Smooth muscle cell (in vitro differentiated cells): Measurements from ENCODE around the gene RANBP9. TPM values are rescaled to one million over a fixed set of nuclear protein-coding genes. Genes with fewer than 3 reads are reported as not detected.

Experiments used
- DNase-seq: peaks from one replicate; lab custom pipeline; 2025; ENCODE audit not compliant: unreplicated experiment; lab: John Stamatoyannopoulos, UW
- H2AFZ ChIP-seq: fragments of 200-600 bp; sonication (generic); 2 replicates; pipeline ENCODE4 v1.6.0; 2016; ENCODE audit warnings: antibody characterized with exemption, low read depth, mild to moderate bottlenecking
- H3F3A ChIP-seq: fragments of 200-600 bp; sonication (generic); 2 replicates; pipeline ENCODE4 v1.6.0; 2017; ENCODE audit warnings: antibody characterized with exemption, low read depth
- H3K27ac ChIP-seq: fragments of 200-600 bp; sonication (generic); 2 replicates; pipeline ENCODE4 v1.5.1; 2016; ENCODE audit warnings: low read depth, mild to moderate bottlenecking
- H3K27me3 ChIP-seq: fragments of 200-600 bp; sonication (generic); 2 replicates; pipeline ENCODE4 v1.6.1; 2016; ENCODE audit warnings: low read depth, mild to moderate bottlenecking
- H3K36me3 ChIP-seq: fragments of 200-600 bp; sonication (generic); 2 replicates; pipeline ENCODE4 v1.5.1; 2016; ENCODE audit warnings: low read depth
- H3K4me1 ChIP-seq: fragments of 200-600 bp; sonication (generic); 2 replicates; pipeline ENCODE4 v1.5.1; 2016; ENCODE audit warnings: low read depth
- H3K4me2 ChIP-seq: fragments of 200-600 bp; sonication (generic); 2 replicates; pipeline ENCODE4 v1.6.0; 2016; ENCODE audit warnings: mild to moderate bottlenecking
- H3K4me3 ChIP-seq: fragments of 200-600 bp; sonication (generic); 2 replicates; pipeline ENCODE4 v1.5.1; 2016; ENCODE audit warnings: mild to moderate bottlenecking
- H3K79me2 ChIP-seq: fragments of 200-600 bp; sonication (generic); 2 replicates; pipeline ENCODE4 v1.6.0; 2016; ENCODE audit warnings: low read depth, mild to moderate bottlenecking
- H3K9ac ChIP-seq: fragments of 200-600 bp; sonication (generic); 2 replicates; pipeline ENCODE4 v1.6.0; 2016; ENCODE audit warnings: low read depth
- H3K9me3 ChIP-seq: fragments of 200-600 bp; sonication (generic); replicated peaks from 2 replicates; pipeline ENCODE4 v1.5.1; 2016; ENCODE audit warnings: low read depth
- H4K20me1 ChIP-seq: fragments of 200-600 bp; sonication (generic); 2 replicates; pipeline ENCODE4 v1.6.0; 2016; ENCODE audit warnings: low read depth
- WGBS: methylation state at CpG from one replicate; pipeline ENCODE4 v1.1.7; 2016; ENCODE audit warnings: low lambda C conversion rate; 5-methylcytosine and 5-hydroxymethylcytosine counted together
- polyA plus RNA-seq: library from polyadenylated mRNA; unstranded; fragments of >200 nt; fragmentation: Nextera tagmentation; extraction: Ambion mirVana; gene quantifications from 2 replicates; pipeline ENCODE4 v1.2.1, GENCODE V29; 2016
- total RNA-seq: library from RNA; depleted of rRNA; stranded (reverse); fragments of >200 nt; gene quantifications from 2 replicates; pipeline ENCODE4 v1.2.3, GENCODE V29; 2014
- TF ChIP-seq, protein P1 (sequence below): fragments of 200-600 bp; sonication (generic); IDR thresholded peaks from 2 replicates; pipeline ENCODE4 v1.5.1; 2017; ENCODE audit warnings: borderline replicate concordance, mild to moderate bottlenecking, antibody characterized with exemption; ENCODE audit not compliant: insufficient read depth, poor library complexity, severe bottlenecking

The RANBP9 gene
- total and polyA plus RNA-seq, 2 experiments from 2014 or later = 26.9 to 40.9 TPM

GRCh38 chr6:13581700-13582229 is 129.9 kb downstream of the RANBP9 start:
- TF ChIP-seq, protein P1, sequence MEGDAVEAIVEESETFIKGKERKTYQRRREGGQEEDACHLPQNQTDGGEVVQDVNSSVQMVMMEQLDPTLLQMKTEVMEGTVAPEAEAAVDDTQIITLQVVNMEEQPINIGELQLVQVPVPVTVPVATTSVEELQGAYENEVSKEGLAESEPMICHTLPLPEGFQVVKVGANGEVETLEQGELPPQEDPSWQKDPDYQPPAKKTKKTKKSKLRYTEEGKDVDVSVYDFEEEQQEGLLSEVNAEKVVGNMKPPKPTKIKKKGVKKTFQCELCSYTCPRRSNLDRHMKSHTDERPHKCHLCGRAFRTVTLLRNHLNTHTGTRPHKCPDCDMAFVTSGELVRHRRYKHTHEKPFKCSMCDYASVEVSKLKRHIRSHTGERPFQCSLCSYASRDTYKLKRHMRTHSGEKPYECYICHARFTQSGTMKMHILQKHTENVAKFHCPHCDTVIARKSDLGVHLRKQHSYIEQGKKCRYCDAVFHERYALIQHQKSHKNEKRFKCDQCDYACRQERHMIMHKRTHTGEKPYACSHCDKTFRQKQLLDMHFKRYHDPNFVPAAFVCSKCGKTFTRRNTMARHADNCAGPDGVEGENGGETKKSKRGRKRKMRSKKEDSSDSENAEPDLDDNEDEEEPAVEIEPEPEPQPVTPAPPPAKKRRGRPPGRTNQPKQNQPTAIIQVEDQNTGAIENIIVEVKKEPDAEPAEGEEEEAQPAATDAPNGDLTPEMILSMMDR = no peak
- no peak overlapping the region for H3K27ac ChIP-seq
- no peaks in the 10 kb centered on the region for H3F3A ChIP-seq
- no peaks in the 10 kb centered on the region for H3K9me3 ChIP-seq
- no peaks in the 10 kb centered on the region for H3K27me3 ChIP-seq
- H4K20me1 ChIP-seq = no peaks in the 10 kb centered on the region
- no peak overlapping the region for H3K4me2 ChIP-seq
- no peak overlapping the region for H2AFZ ChIP-seq
- DNase-seq = no peak
- no peak overlapping the region for H3K9ac ChIP-seq
- no peak overlapping the region for H3K4me3 ChIP-seq
- H3K4me1 ChIP-seq = no peaks in the 10 kb centered on the region
- no peaks in the 10 kb centered on the region for H3K79me2 ChIP-seq
- 95% methylated on average over 9 of the region's 9 CpGs for WGBS
- no peaks in the 10 kb centered on the region for H3K36me3 ChIP-seq

DNA sequence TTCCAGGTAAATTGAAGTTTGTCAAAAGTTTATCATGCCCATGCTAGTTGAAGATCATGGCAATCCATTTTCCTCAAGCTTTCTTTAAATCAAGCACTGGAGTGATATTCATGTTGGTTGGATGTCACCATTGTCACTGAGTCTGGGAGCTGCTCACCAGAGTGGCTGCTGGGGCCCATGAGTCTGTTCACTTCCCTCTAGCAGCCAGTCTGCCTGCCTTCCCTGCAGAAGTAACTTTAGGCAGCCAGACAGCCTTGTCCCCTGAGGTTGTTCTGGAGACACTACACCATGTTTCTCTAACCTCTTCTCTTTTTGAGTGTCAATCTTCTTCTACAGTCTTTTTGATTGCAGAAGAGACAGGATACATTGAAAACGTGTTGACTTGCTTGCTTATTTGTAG is 131.7 kb downstream of the RANBP9 start:
- H3K36me3 ChIP-seq = no peaks in the 10 kb centered on the region
- H3K4me3 ChIP-seq = no peak overlapping the region
- no peaks in the 10 kb centered on the region for H3K27me3 ChIP-seq
- H3K4me2 ChIP-seq = no peak overlapping the region
- no peak overlapping the region for H3K27ac ChIP-seq
- no peaks in the 10 kb centered on the region for H3K9me3 ChIP-seq
- H4K20me1 ChIP-seq = no peaks in the 10 kb centered on the region
- TF ChIP-seq, protein P1 = no peak
- no peaks in the 10 kb centered on the region for H3F3A ChIP-seq
- H3K4me1 ChIP-seq = no peaks in the 10 kb centered on the region
- H2AFZ ChIP-seq = no peak overlapping the region
- no peaks in the 10 kb centered on the region for H3K79me2 ChIP-seq
- DNase-seq = no peak
- no peak overlapping the region for H3K9ac ChIP-seq
- WGBS = 89% methylated on average over 1 of the region's 1 CpG

GRCh38 chr6:13577926-13578325 is 133.7 kb downstream of the RANBP9 start:
- no peak overlapping the region for H3K4me3 ChIP-seq
- H3K27ac ChIP-seq = no peak overlapping the region
- H3K4me1 ChIP-seq = no peaks in the 10 kb centered on the region
- H3K79me2 ChIP-seq = no peaks in the 10 kb centered on the region
- no peak overlapping the region for H2AFZ ChIP-seq
- H3K27me3 ChIP-seq = no peaks in the 10 kb centered on the region
- no peaks in the 10 kb centered on the region for H3K9me3 ChIP-seq
- H4K20me1 ChIP-seq = no peaks in the 10 kb centered on the region
- H3K36me3 ChIP-seq = no peaks in the 10 kb centered on the region
- WGBS = 94% methylated on average over 3 of the region's 3 CpGs
- TF ChIP-seq, protein P1 = no peak
- no peak overlapping the region for H3K4me2 ChIP-seq
- no peak for DNase-seq
- H3F3A ChIP-seq = no peaks in the 10 kb centered on the region
- H3K9ac ChIP-seq = no peak overlapping the region

DNA sequence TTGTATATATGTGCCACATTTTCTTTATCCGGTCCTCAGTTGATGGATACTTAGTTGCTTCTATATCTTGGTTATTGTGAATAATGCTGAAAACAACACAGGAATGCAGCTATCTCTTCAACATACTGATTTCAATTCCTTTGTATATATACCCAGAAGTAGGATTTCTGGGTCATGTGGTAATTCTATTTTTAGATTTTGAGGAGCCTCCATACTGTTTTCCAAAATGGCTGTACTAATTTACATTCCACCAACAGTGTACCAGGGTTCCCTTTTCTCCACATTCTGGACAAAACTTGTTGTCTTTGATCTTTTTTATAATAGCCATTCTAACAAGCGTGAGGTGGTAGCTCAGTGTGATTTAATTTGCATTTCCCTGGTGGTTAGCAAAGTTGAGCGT is 135.6 kb downstream of the RANBP9 start:
- no peaks in the 10 kb centered on the region for H3K79me2 ChIP-seq
- no peaks in the 10 kb centered on the region for H3K36me3 ChIP-seq
- no peak overlapping the region for H3K9ac ChIP-seq
- H3K9me3 ChIP-seq = no peaks in the 10 kb centered on the region
- H3K27me3 ChIP-seq = no peaks in the 10 kb centered on the region
- no peak overlapping the region for H3K27ac ChIP-seq
- WGBS = 97% methylated on average over 3 of the region's 3 CpGs
- TF ChIP-seq, protein P1 = no peak
- no peak overlapping the region for H3K4me3 ChIP-seq
- H4K20me1 ChIP-seq = no peaks in the 10 kb centered on the region
- no peak for DNase-seq
- H3K4me2 ChIP-seq = no peak overlapping the region
- H2AFZ ChIP-seq = no peak overlapping the region
- no peaks in the 10 kb centered on the region for H3K4me1 ChIP-seq
- H3F3A ChIP-seq = no peaks in the 10 kb centered on the region
